NCI-H2107 treated with DMSO at 0.1 percent for 48 hours (cell line): ENCODE results near the gene HOTAIR.

Experiments used
- DNase-seq: peaks from one replicate; lab custom pipeline; 2025; ENCODE audit not compliant: unreplicated experiment; lab: John Stamatoyannopoulos, UW

The HOTAIR gene

GRCh38 chr12:53929527-53929926 lies 45.2 kb downstream of the HOTAIR start:
- no peak for DNase-seq

GRCh38 chr12:53928054-53928835 lies 46.5 kb downstream of the HOTAIR start:
- DNase-seq: no peak

DNA sequence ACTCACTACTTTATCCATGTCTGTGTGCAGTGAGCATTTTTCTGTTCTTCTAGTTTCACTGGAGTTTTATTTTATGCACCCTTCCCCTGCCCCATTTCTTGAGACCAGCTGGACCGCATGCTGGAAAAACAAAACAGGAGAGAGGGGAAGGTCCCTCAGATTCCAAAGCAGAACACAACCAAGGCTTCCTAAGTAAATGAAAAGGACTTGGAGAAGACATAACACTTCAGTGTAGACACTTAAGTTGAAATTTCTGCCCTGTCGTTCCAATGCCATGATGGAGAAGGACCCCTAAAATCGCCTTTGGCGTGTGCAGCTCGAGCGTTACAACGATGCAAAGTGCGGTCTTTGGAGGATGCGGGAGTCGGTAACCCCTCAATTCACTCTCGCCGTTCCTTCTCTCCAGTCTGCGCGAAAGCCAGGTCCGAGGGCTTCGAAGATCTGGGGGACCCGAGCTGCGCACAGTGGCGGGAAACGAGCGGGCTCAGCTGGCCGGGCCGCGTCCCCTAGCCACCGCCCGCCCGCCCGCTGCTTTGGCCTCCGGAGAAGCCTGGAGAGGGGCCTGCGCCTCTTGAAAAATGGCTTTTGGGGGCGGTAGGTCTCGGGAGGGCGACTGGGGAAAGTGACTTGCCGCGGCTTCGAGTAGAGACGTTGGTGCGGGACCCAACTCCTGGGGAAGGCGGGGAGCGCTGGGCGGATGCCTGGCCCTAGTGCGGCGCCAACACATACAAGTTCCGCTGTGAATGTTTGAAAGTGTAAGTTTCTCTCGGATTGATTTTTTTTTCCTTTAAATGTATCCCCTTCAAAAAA lies 47.3 kb downstream of the HOTAIR start:
- no peak for DNase-seq

DNA sequence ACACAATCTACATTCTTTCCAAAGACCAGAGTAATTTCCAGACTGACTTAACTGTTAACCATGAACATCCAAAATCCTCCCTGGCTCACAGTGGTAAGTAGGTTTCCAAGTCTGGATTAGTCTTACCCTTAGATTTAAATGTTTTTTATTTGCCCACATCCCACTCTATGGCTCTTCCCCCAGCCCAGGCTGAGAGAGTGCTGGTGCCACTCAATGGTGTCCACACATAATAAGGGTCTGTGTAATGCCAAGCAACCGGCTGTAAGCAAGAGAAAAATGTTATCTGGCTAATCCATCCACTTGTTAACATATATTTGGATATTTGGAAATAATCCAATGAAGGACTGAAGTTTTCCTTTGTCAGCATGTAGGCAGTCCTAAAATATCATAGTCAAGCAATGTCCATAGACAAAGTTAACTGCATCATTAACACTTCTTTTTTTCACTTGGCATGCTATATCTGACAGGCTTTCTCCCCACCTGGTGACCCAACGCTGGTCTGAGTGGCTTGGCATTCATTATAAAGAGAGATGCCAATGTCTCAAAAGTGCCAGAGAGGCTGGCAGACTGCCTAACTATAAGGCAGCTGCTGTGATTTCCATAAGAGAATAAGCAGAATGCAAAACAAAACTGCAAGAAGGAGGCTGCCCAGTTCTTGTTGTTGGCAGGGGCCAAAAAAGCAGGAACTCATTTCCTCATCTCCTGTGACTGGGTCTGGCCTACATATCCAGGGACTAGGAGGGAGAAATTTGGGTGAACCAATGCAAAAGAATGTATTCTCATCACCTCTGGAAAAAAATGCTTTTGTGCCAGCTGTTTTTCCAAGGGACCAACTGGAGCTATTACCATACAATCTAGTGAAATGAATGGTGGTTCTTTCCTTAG lies 50.0 kb downstream of the HOTAIR start:
- DNase-seq: no peak

GRCh38 chr12:53916788-53917655 lies 57.7 kb downstream of the HOTAIR start:
- no peak for DNase-seq
